H54 (cell line): ENCODE measurements around the gene GDNF.
"Not testable (repeated sequence)": the region's sequence is repeated elsewhere in the genome, so short reads cannot be mapped to it uniquely, and the experiment has no call there.

Experiments
- DNase-seq: peaks from one replicate; pipeline ENCODE4 v3.0.0; 2011; ENCODE audit warnings: low spot score, mixed read lengths; ENCODE audit not compliant: insufficient read length
- FAIRE-seq: peaks from 3 replicates; lab custom pipeline; 2011; peaks lifted over from hg19 to GRCh38; lab: Jason Lieb, UNC
- POLR2A ChIP-seq: IDR thresholded peaks from 2 replicates; pipeline ENCODE4 v1.6.1; 2011; ENCODE audit warnings: low read depth, mild to moderate bottlenecking, low read length

Gene GDNF, protein sequence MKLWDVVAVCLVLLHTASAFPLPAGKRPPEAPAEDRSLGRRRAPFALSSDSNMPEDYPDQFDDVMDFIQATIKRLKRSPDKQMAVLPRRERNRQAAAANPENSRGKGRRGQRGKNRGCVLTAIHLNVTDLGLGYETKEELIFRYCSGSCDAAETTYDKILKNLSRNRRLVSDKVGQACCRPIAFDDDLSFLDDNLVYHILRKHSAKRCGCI

GRCh38 chr5:37839407-37840052 is at the start of gene GDNF:
GDNF (minus strand) TSS chr5:37840041; CDS start chr5:37834796, 5,245 bp downstream.
- DNase-seq (no peak), FAIRE-seq (no peak)
- TF ChIP-seq POLR2A, result no peak

DNA sequence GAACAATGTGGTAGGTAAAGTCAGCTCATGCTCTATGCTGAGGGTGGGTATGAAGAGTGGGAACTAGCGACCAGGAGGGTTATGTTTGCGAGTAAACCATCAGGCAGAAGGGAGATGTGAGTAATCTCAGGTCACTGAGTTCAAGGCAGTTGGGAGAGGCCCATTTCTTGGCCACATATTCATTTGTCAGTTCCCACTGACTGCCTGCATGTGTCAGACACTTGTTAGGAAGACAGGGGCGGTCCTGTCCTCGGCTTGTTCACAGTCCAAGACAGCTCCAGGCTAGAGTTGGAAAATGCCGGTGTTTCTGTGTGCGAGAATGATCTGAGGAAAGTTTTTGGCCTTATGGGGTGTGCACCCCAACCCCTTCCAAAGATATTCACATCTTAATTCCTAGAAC is 48.6 kb upstream of the GDNF start:
- FAIRE-seq (peak; percentile 95), DNase-seq (peak; percentile 56)
- TF ChIP-seq POLR2A, result no peak

DNA sequence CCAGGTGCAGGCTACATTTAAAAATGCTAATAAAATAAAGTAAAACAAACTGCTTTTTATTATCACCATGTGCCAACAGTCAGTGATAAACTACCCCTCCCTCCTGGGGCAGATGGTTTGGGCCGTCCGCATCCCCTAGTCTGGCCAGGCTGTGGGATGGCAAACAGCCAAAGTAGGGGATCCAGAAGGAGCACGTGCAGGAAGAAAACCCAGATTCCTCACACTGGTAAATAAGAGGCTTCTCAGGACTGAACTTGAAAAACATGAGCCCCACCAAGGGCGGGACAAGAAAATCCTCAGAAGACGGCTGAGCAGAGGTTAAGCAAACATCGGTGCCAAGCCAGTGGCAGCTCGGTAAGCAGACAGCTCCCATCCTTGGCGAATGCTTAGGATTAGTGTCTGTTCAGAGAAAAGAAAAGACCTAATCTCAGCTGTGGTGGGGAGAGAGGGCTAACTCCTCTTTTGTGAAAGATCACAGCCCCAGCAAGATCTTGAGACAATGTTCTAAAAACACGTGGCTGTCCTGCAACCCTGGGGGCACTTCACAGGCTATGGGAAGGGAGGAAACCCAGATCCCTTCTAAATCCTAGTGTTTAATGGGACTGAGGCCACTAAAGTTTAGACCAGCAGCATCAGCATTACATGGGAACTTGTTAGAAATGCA is 46.5 kb upstream of the GDNF start:
- DNase-seq (no peak), FAIRE-seq (no peak)
- no peak for TF ChIP-seq POLR2A

DNA sequence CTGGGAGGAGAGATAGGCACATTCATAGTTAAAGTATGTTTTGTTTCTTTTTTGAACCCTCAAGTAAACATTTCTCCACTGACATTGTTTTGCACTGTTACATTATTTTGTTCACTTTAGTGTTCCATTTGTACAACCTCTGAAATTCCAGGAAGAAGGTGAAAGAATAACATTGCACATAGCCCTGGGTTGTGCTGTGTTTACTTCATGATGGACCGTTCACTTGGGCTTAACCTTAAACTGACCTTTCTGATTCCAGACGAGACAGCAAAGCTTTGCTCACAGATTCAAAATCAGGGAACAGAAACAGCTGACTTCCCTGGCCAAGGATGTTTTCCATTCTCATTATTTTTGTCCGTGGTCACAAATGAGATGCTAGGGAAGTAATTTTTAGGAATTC is 42.8 kb upstream of the GDNF start:
- FAIRE-seq (no peak), DNase-seq (no peak)
- no peak for TF ChIP-seq POLR2A

- FAIRE-seq (no peak), DNase-seq (no peak)
- TF ChIP-seq POLR2A, result no peak
Observed at GRCh38 chr5:37881359-37881758, 41.5 kb upstream of the GDNF start.

- no peak for TF ChIP-seq POLR2A
- DNase-seq (no peak), FAIRE-seq (no peak)
Observed at GRCh38 chr5:37876943-37877342, 37.1 kb upstream of the GDNF start.

GRCh38 chr5:37876245-37876644 is 36.4 kb upstream of the GDNF start:
- FAIRE-seq (no peak), DNase-seq (no peak)
- TF ChIP-seq POLR2A, result no peak

DNA sequence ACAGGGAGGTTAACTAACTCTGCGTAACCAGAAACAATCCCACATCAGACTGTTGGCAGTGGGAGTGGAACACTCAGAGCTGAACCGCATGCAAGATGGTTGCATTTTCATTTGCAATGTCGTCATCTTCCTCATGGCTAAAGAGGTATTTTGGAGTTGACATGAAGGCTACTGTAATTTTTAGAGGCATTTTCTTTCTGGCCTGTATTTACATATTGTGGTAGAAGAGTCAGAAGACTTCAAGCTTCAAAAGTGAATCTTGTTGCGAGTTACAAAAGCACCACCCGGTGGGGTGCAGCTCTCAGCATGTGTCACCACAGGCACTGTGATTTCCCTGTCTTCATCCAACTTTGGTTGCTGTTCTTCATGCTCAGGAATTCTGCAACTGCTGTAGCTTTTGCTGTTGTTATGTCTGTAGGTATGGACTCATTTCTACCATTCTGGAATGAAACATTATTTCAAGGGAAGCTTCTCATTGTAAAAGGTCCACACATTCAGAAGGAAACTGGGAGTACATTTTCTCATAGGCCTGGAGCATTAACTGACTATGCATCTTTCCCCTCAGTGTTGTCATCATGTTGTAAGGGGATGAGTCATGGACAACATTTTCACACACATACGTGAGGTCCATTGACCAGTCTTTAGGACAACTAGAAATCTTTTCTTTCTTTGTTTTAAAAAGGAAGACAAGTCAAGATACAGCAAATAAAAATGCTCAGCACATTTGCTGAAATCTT is 35.4 kb upstream of the GDNF start:
- DNase-seq (peak; percentile 44), FAIRE-seq (peak; percentile 89)
- no peak for TF ChIP-seq POLR2A

GRCh38 chr5:37873988-37874387 is 34.1 kb upstream of the GDNF start:
- no peak for DNase-seq
- TF ChIP-seq POLR2A, result no peak
- no peak for FAIRE-seq

- FAIRE-seq, result peak; percentile 90
Observed at GRCh38 chr5:37871023-37871815, 31.4 kb upstream of the GDNF start.

GRCh38 chr5:37869216-37869615 is 29.4 kb upstream of the GDNF start:
- no peak for TF ChIP-seq POLR2A
- no peak for FAIRE-seq
- no peak for DNase-seq

More at GRCh38 chr5:37871023-37871815, 31.4 kb upstream of the GDNF start:
- no peak for TF ChIP-seq POLR2A
- peak; percentile 23 for DNase-seq

DNA sequence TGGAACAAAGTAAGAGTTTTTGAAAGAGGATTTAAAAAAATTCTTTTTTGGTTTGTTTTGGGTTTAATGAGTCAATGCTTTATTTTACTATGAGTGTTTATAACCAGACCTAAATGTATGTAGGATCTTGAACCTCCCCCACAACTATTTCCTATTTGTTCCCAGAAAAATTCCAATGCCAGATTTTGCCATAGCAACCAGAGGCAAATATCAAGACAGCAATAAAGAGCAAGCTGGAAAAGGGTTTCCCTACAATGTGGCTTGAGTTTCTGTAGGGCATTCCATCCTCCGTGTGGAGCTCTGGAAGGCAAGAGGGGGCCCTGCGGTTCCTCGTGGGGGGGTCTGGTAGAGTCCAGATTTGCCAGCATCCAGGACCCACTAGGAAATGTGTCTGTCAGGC is 27.8 kb upstream of the GDNF start:
- FAIRE-seq, result no peak
- no peak for TF ChIP-seq POLR2A
- DNase-seq, result no peak

DNA sequence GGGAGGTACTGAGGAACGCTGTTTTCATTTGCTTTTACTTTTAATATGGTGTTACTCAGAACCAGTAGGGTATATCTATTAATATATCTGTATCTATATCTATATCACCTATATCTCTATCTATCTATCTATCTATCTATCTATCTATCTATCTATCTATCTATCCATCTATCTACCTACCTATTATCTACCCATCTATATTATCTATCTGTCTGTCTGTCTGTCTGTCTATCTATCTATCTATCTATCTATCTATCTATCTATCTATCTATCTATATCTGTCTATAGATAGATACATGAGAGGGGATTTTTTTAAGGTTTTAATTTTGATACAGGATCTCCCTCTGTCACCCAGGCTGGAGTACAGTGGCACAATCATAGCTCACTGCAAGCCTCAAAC is 23.1 kb upstream of the GDNF start:
- FAIRE-seq, result not testable (repeated sequence)

More for the DNA sequence above, 23.1 kb upstream of the GDNF start:
- DNase-seq, result not testable (repeated sequence)
